Breast epithelium (tissue), 4 donors: ENCODE results near the gene CFAP97. TPM values are rescaled to one million over a fixed set of nuclear protein-coding genes. Genes with fewer than 3 reads are reported as not detected.

Source experiments
- DNase-seq, 2 donors: peaks; one replicate each; pipeline ENCODE4 v3.0.0-alpha.2; 2019; ENCODE audit warnings: low spot score in 2 of 2
- H3K27ac ChIP-seq, 2 donors: fragments of 200-600 bp; sonication (generic) in 1 of 2; one replicate each; pipeline ENCODE4 v1.5.1; 2016 to 2019; ENCODE audit warnings: mild to moderate bottlenecking in 1 of 2
- H3K27me3 ChIP-seq, 2 donors: fragments of 200-600 bp; sonication (generic) in 1 of 2; one replicate each; pipeline versions ENCODE4 v1.5.1 to v1.6.0; 2017 to 2019; ENCODE audit warnings: control low read depth in 1 of 2, mild to moderate bottlenecking in 1 of 2
- H3K36me3 ChIP-seq: fragments of 200-600 bp; one replicate; pipeline ENCODE4 v1.5.1; 2019
- H3K4me1 ChIP-seq, 2 donors: fragments of 200-600 bp; sonication (generic); one replicate each; pipeline ENCODE4 v1.5.1; 2016 to 2019; ENCODE audit warnings: control low read depth in 1 of 2
- H3K4me3 ChIP-seq, 3 donors: fragments of 200-600 bp; sonication (generic); 1 replicate in 2 of 3; 2 replicates in 1 of 3; pipeline ENCODE4 v1.5.1; 2016 to 2019; ENCODE audit warnings: mild to moderate bottlenecking in 3 of 3, moderate library complexity in 2 of 3
- H3K9me3 ChIP-seq, 2 donors: fragments of 200-600 bp; sonication (generic) in 1 of 2; one replicate each; pipeline ENCODE4 v1.5.1; 2016 to 2019; ENCODE audit warnings: control low read depth in 1 of 2
- POLR2A ChIP-seq: fragments of 450-650 bp; IDR thresholded peaks from one replicate; pipeline ENCODE4 v1.6.1; 2016; ENCODE audit warnings: antibody characterized with exemption, mild to moderate bottlenecking, moderate library complexity
- POLR2AphosphoS5 ChIP-seq, 3 donors: sonication (generic); formaldehyde crosslinking; IDR thresholded peaks; one replicate each; pipeline ENCODE4 v1.6.1; 2017; ENCODE audit warnings: antibody characterized with exemption in 3 of 3
- intact Hi-C: fragments of 100-400 bp; cut with DNase I; formaldehyde crosslinking; loops from one replicate; pipeline ENCODE4 v1.15.1; 2023; ENCODE audit warnings: low total_unique reads
- total RNA-seq, 3 donors: library from RNA; depleted of rRNA; stranded (reverse); fragments of >200 nt; gene quantifications; one replicate each; pipeline ENCODE4 v1.1.0, GENCODE V29; 2016
- TF ChIP-seq, protein P1 (sequence below), 3 donors: fragments of 450-650 bp; IDR thresholded peaks; one replicate each; pipeline ENCODE4 v1.5.1; 2016 to 2017; ENCODE audit warnings: antibody characterized with exemption in 3 of 3, mild to moderate bottlenecking in 3 of 3, moderate library complexity in 3 of 3

CFAP97 gene
- total RNA-seq, 3 donors from 2014 or later, result 36.6 to 42.4 (median 38.0) TPM

DNA sequence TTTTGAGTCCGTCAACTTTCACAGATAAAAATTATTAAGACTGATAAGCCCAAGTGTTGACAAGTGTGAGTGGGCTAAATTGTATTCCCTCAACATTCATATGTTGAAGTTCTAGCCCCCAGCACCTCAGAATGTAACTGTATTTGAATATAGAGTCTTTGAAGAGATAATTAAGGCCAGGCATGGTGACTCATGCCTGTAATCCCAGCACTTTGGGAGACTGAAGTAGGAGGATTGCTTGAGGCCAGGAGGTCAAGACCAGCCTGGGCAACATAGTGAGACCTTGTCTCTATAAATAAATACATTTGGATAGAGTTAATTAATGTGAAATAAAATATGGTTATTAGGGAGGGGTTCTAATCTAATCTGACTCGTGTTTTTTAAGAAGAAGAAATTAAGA is 90.5 kb downstream of the CFAP97 start:
- H3K4me3 ChIP-seq, result no peak overlapping the region
- no peaks in the 10 kb centered on the region for H3K27me3 ChIP-seq
- intact Hi-C loops, result no loop called here
- H3K9me3 ChIP-seq, result no peaks in the 10 kb centered on the region
- H3K27ac ChIP-seq, result no peak overlapping the region
- TF ChIP-seq POLR2A (no peak), POLR2AphosphoS5 (IDR thresholded peaks at IDR 0.05) (no peak)
- TF ChIP-seq, protein P1, sequence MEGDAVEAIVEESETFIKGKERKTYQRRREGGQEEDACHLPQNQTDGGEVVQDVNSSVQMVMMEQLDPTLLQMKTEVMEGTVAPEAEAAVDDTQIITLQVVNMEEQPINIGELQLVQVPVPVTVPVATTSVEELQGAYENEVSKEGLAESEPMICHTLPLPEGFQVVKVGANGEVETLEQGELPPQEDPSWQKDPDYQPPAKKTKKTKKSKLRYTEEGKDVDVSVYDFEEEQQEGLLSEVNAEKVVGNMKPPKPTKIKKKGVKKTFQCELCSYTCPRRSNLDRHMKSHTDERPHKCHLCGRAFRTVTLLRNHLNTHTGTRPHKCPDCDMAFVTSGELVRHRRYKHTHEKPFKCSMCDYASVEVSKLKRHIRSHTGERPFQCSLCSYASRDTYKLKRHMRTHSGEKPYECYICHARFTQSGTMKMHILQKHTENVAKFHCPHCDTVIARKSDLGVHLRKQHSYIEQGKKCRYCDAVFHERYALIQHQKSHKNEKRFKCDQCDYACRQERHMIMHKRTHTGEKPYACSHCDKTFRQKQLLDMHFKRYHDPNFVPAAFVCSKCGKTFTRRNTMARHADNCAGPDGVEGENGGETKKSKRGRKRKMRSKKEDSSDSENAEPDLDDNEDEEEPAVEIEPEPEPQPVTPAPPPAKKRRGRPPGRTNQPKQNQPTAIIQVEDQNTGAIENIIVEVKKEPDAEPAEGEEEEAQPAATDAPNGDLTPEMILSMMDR (IDR thresholded peaks at IDR 0.05), result no peak
- H3K36me3 ChIP-seq, result no peaks in the 10 kb centered on the region
- no peaks in the 10 kb centered on the region for H3K4me1 ChIP-seq
- DNase-seq, result no peak

DNA sequence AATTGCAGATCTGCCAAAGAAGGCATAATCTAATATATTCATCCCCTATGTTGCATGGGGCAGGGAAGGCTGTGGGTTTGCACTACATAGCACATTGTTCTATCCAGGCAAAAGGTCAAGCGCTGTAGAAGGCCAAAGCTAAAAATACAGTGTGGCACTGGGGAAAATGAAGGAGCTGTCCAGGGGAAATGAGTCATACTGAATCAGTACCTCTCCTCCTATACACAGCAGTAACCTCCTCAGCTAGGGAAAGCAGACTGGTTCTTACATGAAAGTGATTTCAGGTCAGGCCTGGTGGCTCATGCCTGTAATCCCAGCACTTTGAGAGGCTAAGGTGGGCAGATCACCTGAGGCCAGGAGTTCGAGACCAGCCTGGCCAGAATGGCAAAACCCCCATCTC is 91.7 kb downstream of the CFAP97 start:
- Histone ChIP-seq H3K4me3 (no peak overlapping the region), H3K9me3 (no peaks in the 10 kb centered on the region), H3K27ac (no peak overlapping the region), H3K36me3 (no peaks in the 10 kb centered on the region), H3K4me1 (no peaks in the 10 kb centered on the region), H3K27me3 (no peaks in the 10 kb centered on the region)
- no peak for DNase-seq
- intact Hi-C loops, result no loop called here
- TF ChIP-seq, protein P1 (IDR thresholded peaks at IDR 0.05), result no peak
- TF ChIP-seq POLR2A, result no peak
- TF ChIP-seq POLR2AphosphoS5 (IDR thresholded peaks at IDR 0.05), result no peak

DNA sequence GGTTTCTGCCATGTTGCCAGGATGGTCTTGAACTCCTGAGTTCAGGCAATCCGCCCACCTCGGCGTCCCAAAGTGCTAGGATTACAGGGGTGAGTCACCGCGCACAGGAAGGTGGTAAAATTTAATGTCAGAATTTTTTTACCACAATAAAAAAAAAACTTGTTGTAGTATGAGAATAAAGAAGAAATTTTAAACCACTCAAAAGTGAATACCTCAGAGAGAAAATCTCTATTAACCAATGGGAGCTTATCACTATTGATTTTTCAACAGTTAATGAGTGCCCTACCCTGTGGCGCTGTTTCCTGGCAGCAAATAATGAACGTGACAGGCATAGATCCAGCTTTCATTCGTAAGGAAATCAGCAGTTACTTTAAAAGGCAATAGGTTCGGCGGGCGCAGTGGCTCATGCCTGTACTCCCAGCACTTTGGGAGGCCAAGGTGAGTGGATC is 93.4 kb downstream of the CFAP97 start:
- TF ChIP-seq, protein P1 (IDR thresholded peaks at IDR 0.05), result no peak
- Histone ChIP-seq H3K4me3 (no peak overlapping the region), H3K9me3 (no peaks in the 10 kb centered on the region), H3K36me3 (no peaks in the 10 kb centered on the region), H3K27me3 (no peaks in the 10 kb centered on the region), H3K27ac (no peak overlapping the region), H3K4me1 (no peaks in the 10 kb centered on the region)
- intact Hi-C loops, result no loop called here
- no peak for DNase-seq

DNA sequence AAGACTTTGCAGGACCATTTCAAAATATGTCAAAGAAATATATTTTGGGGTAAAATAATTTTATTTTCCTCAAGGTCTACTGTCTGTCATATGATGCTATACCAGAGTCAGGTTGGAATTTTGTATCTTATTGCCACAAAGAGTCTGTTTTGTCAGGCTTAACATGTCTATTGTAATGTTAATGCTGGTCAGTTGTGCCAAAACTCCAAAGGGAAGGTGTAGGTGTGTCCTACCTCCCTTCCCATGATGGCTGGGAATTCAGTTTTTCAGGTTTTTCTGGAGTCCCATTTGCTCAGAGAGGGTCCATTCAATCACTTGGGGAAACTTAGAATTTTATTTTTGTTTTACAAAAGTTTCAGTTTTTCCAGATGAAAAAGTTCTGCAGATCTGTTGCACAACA is 94.1 kb downstream of the CFAP97 start:
- Histone ChIP-seq H3K9me3 (no peaks in the 10 kb centered on the region), H3K4me1 (no peaks in the 10 kb centered on the region), H3K27me3 (no peaks in the 10 kb centered on the region), H3K27ac (no peak overlapping the region), H3K4me3 (no peak overlapping the region), H3K36me3 (no peaks in the 10 kb centered on the region)
- intact Hi-C loops, result no loop called here
- DNase-seq, result no peak
- TF ChIP-seq POLR2AphosphoS5 (IDR thresholded peaks at IDR 0.05) (no peak), POLR2A (no peak)
- TF ChIP-seq, protein P1 (IDR thresholded peaks at IDR 0.05), result no peak

Other genes starting within 250 kb of the CFAP97 start
- not detected for gene HELT, start 185.5 kb downstream of the CFAP97 start, total RNA-seq
- gene SLC25A4, start 60.7 kb downstream of the CFAP97 start, total RNA-seq, result 10 to 100 TPM; 15.2 to 21.4 (median 19.3) TPM
- gene SNX25, start 5.6 kb upstream of the CFAP97 start, total RNA-seq, result 10 to 100 TPM; 16.8 to 30.1 (median 29.8) TPM
- 1 to 10 TPM in 2 of 3 donors, under 1 TPM in 1; 0.96 to 2.3 (median 1.6) TPM for gene LRP2BP, start 191.9 kb upstream of the CFAP97 start, total RNA-seq
- gene ANKRD37, start 192.8 kb upstream of the CFAP97 start, total RNA-seq, result 10 to 100 TPM in 2 of 3 donors, 1 to 10 TPM in 1; 9.0 to 15.5 (median 10.2) TPM
- 10 to 100 TPM; 20.6 to 48.3 (median 37.9) TPM for gene UFSP2, start 222.0 kb upstream of the CFAP97 start, total RNA-seq